Measurements from ENCODE around the gene DCLK3.
A peak's percentile ranks its signal among the peaks of the same experiment; 100 is the strongest.

Gene DCLK3

DNA sequence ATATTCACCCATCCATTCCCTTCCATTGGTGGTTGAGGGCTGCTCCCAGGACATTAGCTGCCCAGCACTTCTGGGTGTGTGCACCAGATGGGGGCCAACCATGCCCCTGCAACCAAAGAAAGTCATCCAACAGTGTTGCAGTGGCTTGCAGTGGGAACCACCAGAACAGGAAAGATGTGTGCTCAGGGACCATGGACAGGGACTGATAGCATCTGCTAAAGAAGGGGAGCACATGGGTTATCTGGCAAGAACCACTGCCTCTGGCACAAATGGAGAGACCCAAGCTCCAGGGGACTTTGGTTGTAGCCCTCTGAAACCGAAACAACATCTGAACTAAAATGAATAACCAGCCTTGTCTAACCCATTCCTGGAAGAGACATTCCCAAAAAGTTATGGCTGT lies 8.1 kb downstream of the DCLK3 start:
- ATAC-seq = no peak
- no peak for TF ChIP-seq CSDC2 (CRISPR knock-in tag; IDR thresholded peaks at IDR 0.05)
- TF ChIP-seq RARB (CRISPR knock-in tag; IDR thresholded peaks at IDR 0.05) = no peak
- TF ChIP-seq, protein P1, sequence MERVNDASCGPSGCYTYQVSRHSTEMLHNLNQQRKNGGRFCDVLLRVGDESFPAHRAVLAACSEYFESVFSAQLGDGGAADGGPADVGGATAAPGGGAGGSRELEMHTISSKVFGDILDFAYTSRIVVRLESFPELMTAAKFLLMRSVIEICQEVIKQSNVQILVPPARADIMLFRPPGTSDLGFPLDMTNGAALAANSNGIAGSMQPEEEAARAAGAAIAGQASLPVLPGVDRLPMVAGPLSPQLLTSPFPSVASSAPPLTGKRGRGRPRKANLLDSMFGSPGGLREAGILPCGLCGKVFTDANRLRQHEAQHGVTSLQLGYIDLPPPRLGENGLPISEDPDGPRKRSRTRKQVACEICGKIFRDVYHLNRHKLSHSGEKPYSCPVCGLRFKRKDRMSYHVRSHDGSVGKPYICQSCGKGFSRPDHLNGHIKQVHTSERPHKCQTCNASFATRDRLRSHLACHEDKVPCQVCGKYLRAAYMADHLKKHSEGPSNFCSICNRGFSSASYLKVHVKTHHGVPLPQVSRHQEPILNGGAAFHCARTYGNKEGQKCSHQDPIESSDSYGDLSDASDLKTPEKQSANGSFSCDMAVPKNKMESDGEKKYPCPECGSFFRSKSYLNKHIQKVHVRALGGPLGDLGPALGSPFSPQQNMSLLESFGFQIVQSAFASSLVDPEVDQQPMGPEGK (CRISPR knock-in tag; IDR thresholded peaks at IDR 0.05; ENCODE audit: borderline replicate concordance) = no peak
- no peak for TF ChIP-seq ZFP3 (CRISPR knock-in tag; IDR thresholded peaks at IDR 0.05)
- TF ChIP-seq ZC3H10 (CRISPR knock-in tag; IDR thresholded peaks at IDR 0.05) = no peak
- TF ChIP-seq ISL1 (CRISPR knock-in tag; IDR thresholded peaks at IDR 0.05) = no peak
- no peak for TF ChIP-seq TOX (CRISPR knock-in tag; IDR thresholded peaks at IDR 0.05; ENCODE audit: borderline replicate concordance)
- TF ChIP-seq ARNTL (CRISPR knock-in tag; IDR thresholded peaks at IDR 0.05; ENCODE audit: borderline replicate concordance, low read depth) = no peak
- no peak for TF ChIP-seq ZFP30 (CRISPR knock-in tag; IDR thresholded peaks at IDR 0.05)

DNA sequence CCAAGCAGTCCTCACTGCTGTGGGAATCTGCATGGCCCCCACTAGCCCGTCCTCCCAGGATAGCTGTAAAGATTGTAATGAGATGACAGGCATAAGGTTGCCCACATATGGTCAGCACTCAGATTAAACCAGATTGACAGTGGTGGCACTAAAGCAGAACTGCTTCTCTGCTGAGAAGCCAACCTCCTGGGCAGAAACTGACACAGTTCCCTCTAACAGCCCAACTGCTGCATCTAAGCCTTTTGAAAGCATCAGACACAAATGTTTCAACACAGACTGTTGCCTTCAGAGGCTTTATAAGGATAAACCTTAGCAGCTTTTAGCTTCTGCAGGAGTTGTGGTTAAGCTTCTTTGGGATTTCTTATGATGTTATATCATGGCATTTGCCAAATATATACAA lies 13.0 kb downstream of the DCLK3 start:
- TF ChIP-seq, protein P1 (CRISPR knock-in tag; IDR thresholded peaks at IDR 0.05; ENCODE audit: borderline replicate concordance) = no peak
- TF ChIP-seq ZFP3 (CRISPR knock-in tag; IDR thresholded peaks at IDR 0.05) (no peak), ZFP30 (CRISPR knock-in tag; IDR thresholded peaks at IDR 0.05) (no peak), RARB (CRISPR knock-in tag; IDR thresholded peaks at IDR 0.05) (no peak), SNAI2 (CRISPR knock-in tag; IDR thresholded peaks at IDR 0.05) (no peak), ESRRG (CRISPR knock-in tag; IDR thresholded peaks at IDR 0.05) (no peak), OSR1 (CRISPR knock-in tag; IDR thresholded peaks at IDR 0.05) (no peak)
- ATAC-seq = no peak

DNA sequence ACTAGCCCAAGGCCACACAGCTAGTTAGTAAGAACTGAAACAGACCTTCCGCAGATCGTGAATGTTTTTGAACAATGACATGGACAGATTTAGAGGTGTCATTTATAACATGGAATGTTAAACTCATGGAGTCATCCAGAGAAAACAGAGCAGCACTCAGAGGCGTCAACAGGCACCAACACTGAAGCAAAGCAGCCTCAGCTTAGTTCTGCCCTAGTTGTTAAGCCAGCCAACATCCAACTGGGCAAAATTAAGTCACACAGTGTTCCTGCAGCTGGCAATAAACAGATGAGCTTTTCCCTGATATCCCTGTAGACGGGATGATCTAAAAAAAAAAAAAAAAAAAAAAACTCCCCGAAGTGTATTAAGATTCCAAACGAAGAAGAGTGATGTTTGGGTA lies 13.6 kb downstream of the DCLK3 start:
- TF ChIP-seq, protein P2, sequence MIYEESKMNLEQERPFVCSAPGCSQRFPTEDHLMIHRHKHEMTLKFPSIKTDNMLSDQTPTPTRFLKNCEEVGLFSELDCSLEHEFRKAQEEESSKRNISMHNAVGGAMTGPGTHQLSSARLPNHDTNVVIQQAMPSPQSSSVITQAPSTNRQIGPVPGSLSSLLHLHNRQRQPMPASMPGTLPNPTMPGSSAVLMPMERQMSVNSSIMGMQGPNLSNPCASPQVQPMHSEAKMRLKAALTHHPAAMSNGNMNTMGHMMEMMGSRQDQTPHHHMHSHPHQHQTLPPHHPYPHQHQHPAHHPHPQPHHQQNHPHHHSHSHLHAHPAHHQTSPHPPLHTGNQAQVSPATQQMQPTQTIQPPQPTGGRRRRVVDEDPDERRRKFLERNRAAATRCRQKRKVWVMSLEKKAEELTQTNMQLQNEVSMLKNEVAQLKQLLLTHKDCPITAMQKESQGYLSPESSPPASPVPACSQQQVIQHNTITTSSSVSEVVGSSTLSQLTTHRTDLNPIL (CRISPR knock-in tag; IDR thresholded peaks at IDR 0.05; ENCODE audit: low read depth) = no peak
- no peak for TF ChIP-seq ZFP3 (CRISPR knock-in tag; IDR thresholded peaks at IDR 0.05)
- TF ChIP-seq ZNF8 (CRISPR knock-in tag; IDR thresholded peaks at IDR 0.05) = no peak
- TF ChIP-seq OSR1 (CRISPR knock-in tag; IDR thresholded peaks at IDR 0.05) = no peak
- TF ChIP-seq SNAI2 (CRISPR knock-in tag; IDR thresholded peaks at IDR 0.05) = no peak
- ATAC-seq = no peak

DNA sequence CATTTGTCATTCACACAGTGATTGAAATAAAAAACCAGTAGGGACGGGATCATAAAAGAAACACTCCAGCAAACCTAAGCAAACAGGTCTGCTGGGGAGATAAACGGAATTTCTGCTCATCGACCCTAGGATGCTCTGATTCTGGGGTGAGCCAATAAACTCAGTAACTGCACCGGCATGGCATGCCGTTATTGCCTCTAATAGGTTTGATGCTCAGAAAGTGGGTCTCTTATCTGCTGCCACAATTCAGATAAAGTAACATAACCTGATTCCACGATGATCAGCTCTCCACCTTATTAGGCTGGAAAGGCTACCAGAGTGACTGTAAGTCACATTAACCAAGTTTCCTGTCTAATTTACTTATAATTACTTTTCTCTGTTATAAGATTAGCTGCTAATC lies 19.6 kb downstream of the DCLK3 start:
- TF ChIP-seq, protein P3, sequence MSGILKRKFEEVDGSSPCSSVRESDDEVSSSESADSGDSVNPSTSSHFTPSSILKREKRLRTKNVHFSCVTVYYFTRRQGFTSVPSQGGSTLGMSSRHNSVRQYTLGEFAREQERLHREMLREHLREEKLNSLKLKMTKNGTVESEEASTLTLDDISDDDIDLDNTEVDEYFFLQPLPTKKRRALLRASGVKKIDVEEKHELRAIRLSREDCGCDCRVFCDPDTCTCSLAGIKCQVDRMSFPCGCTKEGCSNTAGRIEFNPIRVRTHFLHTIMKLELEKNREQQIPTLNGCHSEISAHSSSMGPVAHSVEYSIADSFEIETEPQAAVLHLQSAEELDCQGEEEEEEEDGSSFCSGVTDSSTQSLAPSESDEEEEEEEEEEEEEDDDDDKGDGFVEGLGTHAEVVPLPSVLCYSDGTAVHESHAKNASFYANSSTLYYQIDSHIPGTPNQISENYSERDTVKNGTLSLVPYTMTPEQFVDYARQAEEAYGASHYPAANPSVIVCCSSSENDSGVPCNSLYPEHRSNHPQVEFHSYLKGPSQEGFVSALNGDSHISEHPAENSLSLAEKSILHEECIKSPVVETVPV (CRISPR knock-in tag; IDR thresholded peaks at IDR 0.05) = 0 out of 2 replicates have a peak, but pooled peaks have one; percentile 45
- TF ChIP-seq CSDC2 (CRISPR knock-in tag; IDR thresholded peaks at IDR 0.05) (no peak), TCF4 (CRISPR knock-in tag; IDR thresholded peaks at IDR 0.05; ENCODE audit: borderline replicate concordance) (peak; percentile 19; the same call in 1 of the 2 replicates), RARB (CRISPR knock-in tag; IDR thresholded peaks at IDR 0.05) (no peak)
- ATAC-seq = no peak

DNA sequence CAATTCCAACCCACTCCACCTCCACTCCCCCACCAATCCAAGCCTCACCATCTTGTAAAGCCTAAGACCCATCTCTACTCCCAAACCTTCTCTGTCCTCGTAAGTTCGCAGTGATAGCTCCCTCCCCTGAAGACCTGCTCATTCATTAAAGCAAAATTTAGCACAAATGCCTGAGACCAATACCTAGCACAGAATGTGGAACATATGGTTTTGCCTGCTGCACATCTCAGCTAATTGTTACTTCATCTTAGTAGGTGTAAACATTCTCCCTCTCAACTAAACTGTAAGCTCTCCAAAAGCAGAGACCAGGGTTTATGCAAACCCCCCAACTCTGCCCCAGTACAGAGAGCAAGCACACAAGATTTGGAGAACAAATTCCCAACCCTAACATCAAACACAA lies 20.5 kb downstream of the DCLK3 start:
- no peak for TF ChIP-seq ZC3H10 (CRISPR knock-in tag; IDR thresholded peaks at IDR 0.05)
- TF ChIP-seq, protein P3 (CRISPR knock-in tag; IDR thresholded peaks at IDR 0.05) = no peak
- no peak for TF ChIP-seq TCF4 (CRISPR knock-in tag; IDR thresholded peaks at IDR 0.05; ENCODE audit: borderline replicate concordance)
- TF ChIP-seq, protein P4, sequence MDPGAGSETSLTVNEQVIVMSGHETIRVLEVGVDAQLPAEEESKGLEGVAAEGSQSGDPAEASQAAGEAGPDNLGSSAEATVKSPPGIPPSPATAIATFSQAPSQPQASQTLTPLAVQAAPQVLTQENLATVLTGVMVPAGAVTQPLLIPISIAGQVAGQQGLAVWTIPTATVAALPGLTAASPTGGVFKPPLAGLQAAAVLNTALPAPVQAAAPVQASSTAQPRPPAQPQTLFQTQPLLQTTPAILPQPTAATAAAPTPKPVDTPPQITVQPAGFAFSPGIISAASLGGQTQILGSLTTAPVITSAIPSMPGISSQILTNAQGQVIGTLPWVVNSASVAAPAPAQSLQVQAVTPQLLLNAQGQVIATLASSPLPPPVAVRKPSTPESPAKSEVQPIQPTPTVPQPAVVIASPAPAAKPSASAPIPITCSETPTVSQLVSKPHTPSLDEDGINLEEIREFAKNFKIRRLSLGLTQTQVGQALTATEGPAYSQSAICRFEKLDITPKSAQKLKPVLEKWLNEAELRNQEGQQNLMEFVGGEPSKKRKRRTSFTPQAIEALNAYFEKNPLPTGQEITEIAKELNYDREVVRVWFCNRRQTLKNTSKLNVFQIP (CRISPR knock-in tag; IDR thresholded peaks at IDR 0.05; ENCODE audit: borderline replicate concordance, low read depth) = no peak
- TF ChIP-seq TOX (CRISPR knock-in tag; IDR thresholded peaks at IDR 0.05; ENCODE audit: borderline replicate concordance) = no peak
- no peak for TF ChIP-seq BACH2 (CRISPR knock-in tag; IDR thresholded peaks at IDR 0.05; ENCODE audit: borderline replicate concordance)
- TF ChIP-seq ZNF8 (CRISPR knock-in tag; IDR thresholded peaks at IDR 0.05) = no peak
- ATAC-seq = no peak
